ENCODE data around the gene PLEKHF1.

- TF ChIP-seq, protein P1, sequence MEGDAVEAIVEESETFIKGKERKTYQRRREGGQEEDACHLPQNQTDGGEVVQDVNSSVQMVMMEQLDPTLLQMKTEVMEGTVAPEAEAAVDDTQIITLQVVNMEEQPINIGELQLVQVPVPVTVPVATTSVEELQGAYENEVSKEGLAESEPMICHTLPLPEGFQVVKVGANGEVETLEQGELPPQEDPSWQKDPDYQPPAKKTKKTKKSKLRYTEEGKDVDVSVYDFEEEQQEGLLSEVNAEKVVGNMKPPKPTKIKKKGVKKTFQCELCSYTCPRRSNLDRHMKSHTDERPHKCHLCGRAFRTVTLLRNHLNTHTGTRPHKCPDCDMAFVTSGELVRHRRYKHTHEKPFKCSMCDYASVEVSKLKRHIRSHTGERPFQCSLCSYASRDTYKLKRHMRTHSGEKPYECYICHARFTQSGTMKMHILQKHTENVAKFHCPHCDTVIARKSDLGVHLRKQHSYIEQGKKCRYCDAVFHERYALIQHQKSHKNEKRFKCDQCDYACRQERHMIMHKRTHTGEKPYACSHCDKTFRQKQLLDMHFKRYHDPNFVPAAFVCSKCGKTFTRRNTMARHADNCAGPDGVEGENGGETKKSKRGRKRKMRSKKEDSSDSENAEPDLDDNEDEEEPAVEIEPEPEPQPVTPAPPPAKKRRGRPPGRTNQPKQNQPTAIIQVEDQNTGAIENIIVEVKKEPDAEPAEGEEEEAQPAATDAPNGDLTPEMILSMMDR (IDR thresholded peaks at IDR 0.05): no peak
- TF ChIP-seq POLR2A (IDR thresholded peaks at IDR 0.05): no peak
Measured at GRCh38 chr19:29670255-29670654, 5.0 kb downstream of the PLEKHF1 start.
